Activated CD4-positive, CD25-positive, alpha-beta regulatory T cell treated with anti-CD3 and anti-CD28 coated beads, Interleukin-2, amount 50 U/mL, for 24 hours (primary cell): ENCODE data around the gene VWCE.
"Not testable (repeated sequence)": the region's sequence is repeated elsewhere in the genome, so short reads cannot be mapped to it uniquely, and the experiment has no call there.

Experiments used
- ATAC-seq, 2 donors: fragments of 150-1000 bp; cut with Tn5 transposase; one replicate each; pipeline ENCODE4 v1.10.0; 2021; ENCODE audit warnings: mild to moderate bottlenecking in 1 of 2, moderate library complexity in 1 of 2

The VWCE gene

DNA sequence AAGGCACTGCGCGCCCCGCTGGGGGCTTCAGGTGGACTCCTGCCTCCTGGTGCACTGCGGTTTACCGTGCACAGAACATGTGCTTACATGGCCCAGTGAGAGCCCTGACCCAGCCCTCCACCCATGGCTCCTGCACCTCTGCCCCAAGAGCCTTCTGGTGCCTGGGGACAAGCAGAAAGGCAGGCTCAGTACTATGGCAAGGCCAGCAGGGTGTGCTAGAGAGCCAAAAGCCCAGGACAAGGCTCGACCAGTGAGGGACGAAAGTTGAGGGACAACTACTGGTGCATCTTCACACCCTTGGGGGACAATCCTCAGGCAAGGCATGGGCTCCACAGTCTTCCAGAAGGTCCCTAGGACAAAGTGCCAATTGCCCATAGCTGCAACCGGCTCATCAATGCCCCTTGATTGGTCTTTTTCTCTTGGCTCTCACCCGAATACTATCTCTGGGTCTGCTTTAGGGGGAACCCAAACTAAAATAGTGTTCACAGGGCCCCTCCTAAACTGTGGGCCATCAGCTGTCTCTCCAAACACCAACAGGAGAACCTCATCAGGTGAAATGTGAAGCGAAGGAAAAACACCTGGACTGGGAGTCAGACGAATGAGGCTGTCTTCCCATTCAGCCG lies 40.6 kb downstream of the VWCE start:
- peak; percentile 64 for ATAC-seq

DNA sequence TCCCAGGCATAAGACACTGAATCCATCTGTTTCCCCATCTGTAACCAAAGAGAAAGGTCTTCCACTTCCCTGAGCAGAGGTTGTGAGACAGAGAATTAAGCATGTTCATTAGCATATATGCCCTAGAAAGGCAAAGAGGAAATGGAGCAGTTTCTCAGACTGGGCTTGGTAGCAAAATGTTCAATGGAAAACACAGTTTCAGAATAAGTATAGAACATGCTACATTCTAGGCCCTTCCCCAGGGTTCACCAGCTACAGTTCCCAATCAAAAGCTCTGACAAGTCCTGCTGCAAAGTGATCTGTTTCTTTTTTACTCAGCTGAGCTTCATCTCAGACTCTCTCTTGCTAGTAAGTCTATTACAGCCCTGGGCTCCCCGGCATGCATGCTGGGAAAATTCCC lies 42.8 kb downstream of the VWCE start:
- ATAC-seq: not testable (repeated sequence)

- ATAC-seq: not testable (repeated sequence)
Observed at GRCh38 chr11:61250796-61251765, 44.0 kb downstream of the VWCE start.

DNA sequence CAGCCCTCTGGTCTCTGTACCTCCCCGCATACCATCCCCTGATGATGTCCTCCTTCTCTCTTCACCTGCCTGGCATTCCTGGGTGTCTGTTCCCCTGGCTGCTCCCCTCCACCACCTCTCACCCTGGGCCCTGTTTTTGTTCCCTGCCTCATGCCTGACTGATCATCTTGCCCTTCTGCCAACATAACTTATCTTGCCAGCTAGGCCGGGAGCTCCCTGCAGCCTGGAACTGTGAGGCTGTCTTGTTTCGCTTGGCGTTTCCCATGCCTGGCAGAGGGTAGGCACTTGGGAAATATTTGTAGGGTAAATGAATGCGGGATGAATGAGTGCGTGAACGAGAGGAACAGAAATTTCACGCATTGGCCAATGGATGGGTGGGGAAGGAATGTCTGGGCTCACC lies 45.9 kb downstream of the VWCE start:
- not testable (repeated sequence) for ATAC-seq

GRCh38 chr11:61248071-61248470 lies 47.0 kb downstream of the VWCE start:
- not testable (repeated sequence) for ATAC-seq

- ATAC-seq: not testable (repeated sequence)
Observed at GRCh38 chr11:61245284-61245964, 49.7 kb downstream of the VWCE start.

- ATAC-seq: not testable (repeated sequence)
Observed at GRCh38 chr11:61241526-61241925, 53.6 kb downstream of the VWCE start.

GRCh38 chr11:61240875-61241274 lies 54.2 kb downstream of the VWCE start, which contains the start of gene PGA5:
TSS of gene PGA5 (plus strand) at chr11:61241175. CDS start at chr11:61241227, 52 bp downstream.
- ATAC-seq: not testable (repeated sequence)

- not testable (repeated sequence) for ATAC-seq
Observed at GRCh38 chr11:61240288-61240687, 54.8 kb downstream of the VWCE start.

- not testable (repeated sequence) for ATAC-seq
Observed at GRCh38 chr11:61237130-61237529, 58.0 kb downstream of the VWCE start.

DNA sequence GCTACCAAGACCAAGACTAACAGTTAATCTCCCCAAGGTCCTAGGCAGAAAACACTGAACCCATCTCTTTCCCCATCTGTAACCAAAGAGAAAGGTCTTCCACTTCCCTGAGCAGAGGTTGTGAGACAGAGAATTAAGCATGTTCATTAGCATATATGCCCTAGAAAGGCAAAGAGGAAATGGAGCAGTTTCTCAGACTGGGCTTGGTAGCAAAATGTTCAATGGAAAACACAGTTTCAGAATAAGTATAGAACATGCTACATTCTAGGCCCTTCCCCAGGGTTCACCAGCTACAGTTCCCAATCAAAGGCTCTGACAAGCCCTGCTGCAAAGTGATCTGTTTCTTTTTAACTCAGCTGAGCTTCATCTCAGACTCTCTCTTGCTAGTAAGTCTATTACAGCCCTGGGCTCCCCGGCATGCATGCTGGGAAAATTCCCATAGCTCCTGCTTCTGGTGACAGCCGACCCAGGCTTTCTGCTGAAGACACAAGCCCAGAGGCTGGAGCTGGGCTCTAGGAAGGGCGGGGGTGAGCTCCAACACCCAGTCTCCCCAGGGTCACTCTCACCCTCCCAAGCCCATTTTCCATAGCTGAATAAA lies 62.5 kb downstream of the VWCE start:
- not testable (repeated sequence) for ATAC-seq

- ATAC-seq: not testable (repeated sequence)
Observed at GRCh38 chr11:61231585-61231984, 63.5 kb downstream of the VWCE start.

DNA sequence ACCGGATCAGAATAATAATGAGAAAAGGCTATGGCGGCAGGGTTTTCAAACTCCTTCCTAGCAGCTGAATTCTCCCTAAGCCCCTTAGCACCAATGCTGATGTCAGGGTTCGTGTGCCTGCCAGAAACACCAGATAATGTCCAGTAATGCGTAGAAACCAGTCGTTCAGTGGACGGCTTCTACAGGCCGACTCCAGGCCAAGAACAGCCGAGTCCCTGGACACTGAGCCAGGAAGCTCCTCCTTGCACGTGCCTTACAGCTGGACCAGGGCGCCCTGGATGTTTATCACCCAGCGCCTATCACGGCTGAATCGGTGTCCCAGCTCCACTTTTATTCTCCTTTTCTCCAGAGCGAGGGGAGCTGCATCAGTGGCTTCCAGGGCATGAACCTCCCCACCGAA lies 64.1 kb downstream of the VWCE start:
- not testable (repeated sequence) for ATAC-seq

GRCh38 chr11:61229458-61229857 lies 65.7 kb downstream of the VWCE start:
- ATAC-seq: not testable (repeated sequence)

- ATAC-seq: not testable (repeated sequence)
Observed at GRCh38 chr11:61226457-61227137, 68.5 kb downstream of the VWCE start.

- ATAC-seq: not testable (repeated sequence)
Observed at GRCh38 chr11:61222692-61223091, 72.4 kb downstream of the VWCE start.

DNA sequence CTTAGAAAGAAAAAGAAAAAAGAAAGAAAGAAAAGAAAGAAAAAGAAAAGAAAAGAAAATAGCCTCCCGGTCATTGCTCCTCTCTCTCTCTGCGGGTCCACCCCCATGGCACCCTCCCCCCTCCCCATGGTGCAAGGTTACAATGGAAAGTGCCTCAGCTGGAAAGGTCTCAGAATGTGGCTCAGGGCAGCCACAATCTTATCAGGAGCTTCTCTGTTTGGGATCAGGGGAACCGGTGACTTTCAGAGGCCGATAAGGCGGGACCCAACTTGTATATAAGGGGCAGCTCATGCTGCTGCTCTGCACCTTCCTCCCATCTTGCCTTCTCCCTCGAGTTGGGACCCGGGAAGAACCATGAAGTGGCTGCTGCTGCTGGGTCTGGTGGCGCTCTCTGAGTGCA lies 73.1 kb downstream of the VWCE start, which contains the start of gene PGA4:
TSS of gene PGA4 (plus strand) at position 301 of the 400 bp plus-strand sequence. CDS start at position 355, 54 bp downstream.
- ATAC-seq: not testable (repeated sequence)

DNA sequence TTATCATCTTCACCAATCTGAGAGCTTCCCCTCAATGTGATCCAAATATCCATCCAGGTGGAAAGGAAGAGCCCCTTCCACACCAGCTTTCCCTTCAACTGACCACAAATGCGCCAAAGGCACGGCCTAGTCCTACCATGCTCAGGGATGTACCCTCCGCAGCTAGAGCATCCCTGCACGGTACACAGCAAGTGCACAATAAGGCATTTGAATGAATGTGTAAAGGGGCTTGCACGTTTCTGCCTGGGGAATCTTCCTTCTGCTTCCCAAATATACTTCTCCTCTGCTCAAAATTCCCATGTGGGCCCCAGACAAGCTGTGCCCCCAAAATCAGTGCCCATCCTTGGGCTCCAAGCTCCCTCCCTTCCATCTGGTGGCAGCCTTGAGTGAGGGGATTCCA lies 76.1 kb downstream of the VWCE start:
- ATAC-seq: not testable (repeated sequence)

DNA sequence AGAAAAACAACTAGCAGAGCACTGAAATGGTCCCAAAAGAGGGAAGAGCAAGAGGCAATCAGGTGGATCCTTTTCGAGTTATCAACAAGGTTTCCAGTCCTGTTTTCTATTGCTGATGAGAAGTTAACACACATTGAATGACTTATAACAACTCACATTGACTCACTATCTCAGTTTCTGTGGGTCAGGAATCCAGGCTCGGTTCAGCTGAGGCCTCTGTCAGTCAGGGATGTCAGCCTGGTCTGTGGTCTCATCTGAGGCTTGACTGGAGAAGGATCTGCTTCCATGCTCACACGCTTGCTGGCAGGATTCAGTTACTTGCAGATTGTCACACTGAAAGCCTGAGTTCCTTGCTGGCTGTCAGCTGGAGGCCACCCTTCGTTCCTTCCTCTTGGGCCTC lies 76.8 kb downstream of the VWCE start:
- ATAC-seq: not testable (repeated sequence)

DNA sequence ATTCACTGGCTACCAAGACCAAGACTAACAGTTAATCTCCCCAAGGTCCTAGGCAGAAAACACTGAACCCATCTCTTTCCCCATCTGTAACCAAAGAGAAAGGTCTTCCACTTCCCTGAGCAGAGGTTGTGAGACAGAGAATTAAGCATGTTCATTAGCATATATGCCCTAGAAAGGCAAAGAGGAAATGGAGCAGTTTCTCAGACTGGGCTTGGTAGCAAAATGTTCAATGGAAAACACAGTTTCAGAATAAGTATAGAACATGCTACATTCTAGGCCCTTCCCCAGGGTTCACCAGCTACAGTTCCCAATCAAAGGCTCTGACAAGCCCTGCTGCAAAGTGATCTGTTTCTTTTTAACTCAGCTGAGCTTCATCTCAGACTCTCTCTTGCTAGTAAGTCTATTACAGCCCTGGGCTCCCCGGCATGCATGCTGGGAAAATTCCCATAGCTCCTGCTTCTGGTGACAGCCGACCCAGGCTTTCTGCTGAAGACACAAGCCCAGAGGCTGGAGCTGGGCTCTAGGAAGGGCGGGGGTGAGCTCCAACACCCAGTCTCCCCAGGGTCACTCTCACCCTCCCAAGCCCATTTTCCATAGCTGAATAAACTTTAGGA lies 81.3 kb downstream of the VWCE start:
- ATAC-seq: not testable (repeated sequence)

- ATAC-seq: not testable (repeated sequence)
Observed at GRCh38 chr11:61212202-61212601, 82.9 kb downstream of the VWCE start.
